Placental pericyte (primary cell): ENCODE measurements around the gene ARID3A. TPM values are rescaled to one million over a fixed set of nuclear protein-coding genes. Genes with fewer than 3 reads are reported as not detected.

Source experiments
- small RNA-seq: library from RNA; depleted of rRNA; stranded (forward); fragments of <200 nt; gene quantifications from one replicate; pipeline ENCODE3, GENCODE V24; 2012; ENCODE audit warnings: low replicate concordance
- total RNA-seq: library from RNA; depleted of rRNA; stranded (reverse); fragments of >200 nt; gene quantifications from 2 replicates; pipeline ENCODE4 v1.2.3, GENCODE V29; 2012

The ARID3A gene
- total RNA-seq: 83.9 and 112 TPM in 2 replicates

DNA sequence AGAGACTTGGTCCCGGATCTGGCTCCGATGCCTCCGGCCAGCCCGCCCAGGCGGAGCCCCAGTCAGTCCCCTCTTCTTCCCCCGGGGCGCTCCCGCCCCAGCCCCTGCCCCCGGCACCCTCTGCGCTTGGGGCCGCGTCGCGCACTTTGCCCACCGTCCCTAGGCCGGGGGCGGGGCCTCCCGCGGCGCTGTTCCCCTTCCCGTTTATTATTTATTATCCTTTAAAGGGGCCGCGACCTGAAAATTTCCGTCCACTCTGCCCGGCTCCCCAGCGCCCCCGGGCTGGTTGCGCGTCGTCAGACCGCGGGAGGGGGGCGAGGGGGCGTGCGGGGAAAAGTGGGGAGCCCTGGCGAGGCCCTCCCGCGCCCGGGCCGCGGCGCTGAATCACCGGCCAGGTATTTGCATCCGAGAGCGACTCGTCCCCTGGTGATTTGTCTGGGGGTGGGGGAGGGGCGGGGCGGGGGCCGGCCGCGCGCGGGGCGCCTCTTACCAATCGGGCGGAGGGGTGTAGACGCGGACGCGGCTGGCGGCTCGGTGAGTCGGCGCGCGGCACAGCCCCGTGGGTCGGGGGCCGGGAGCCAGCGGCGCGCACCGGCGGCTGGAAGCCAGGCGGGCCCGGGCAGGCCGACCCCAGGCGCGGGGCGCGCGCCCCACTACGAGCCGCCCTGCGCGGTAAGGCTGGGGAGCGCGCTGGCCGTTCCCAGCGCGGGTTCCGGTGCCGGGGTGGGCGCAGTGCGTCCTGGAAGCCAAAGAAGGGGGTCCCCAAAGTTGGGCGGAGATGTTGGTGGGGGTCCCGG is at the start of gene ARID3A:
TSS of gene ARID3A (plus strand) at position 510 of the 797 bp plus-strand sequence. CDS start 3,494 bp downstream, outside the sequence.

DNA sequence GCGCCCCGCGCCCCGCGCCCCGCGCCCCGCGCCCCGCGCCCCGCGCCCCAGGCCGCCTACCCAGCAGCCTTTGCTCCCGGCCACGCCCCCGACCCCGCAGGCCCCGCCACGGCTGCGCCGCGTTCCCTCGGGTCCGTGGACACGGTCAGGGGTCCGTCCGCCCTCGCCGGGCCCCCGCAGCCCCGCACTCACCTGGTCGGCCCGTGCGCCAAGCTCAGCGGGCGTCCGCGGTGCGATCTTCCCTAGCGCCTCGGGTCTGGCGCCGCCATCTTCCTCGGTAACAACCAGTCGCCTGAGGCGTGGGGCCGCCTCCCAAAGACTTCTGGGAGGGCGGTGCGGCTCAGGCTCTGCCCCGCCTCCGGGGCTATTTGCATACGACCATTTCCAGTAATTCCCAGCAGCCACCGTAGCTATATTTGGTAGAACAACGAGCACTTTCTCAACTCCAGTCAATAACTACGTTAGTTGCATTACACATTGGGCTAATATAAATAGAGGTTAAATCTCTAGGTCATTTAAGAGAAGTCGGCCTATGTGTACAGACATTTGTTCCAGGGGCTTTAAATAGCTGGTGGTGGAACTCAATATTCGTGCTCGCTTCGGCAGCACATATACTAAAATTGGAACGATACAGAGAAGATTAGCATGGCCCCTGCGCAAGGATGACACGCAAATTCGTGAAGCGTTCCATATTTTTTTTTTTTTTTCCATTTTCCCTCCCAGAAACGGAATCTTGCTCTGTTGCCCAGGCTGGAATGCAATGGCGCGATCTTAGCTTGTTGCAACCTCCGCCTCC is 32.7 kb upstream of the ARID3A start, which contains the start of the genes MED16 and RNU6-9:
TSS of gene MED16 (minus strand) at position 294 of the 796 bp plus-strand sequence. CDS start 2,056 bp downstream, outside the sequence.
TSS of gene RNU6-9 (plus strand) at position 591 of the 796 bp plus-strand sequence.

GRCh38 chr19:913080-913748 is 12.6 kb upstream of the ARID3A start, which contains the start of gene R3HDM4:
Gene R3HDM4 (minus strand): TSS chr19:913219. CDS start chr19:913157, 62 bp downstream.

DNA sequence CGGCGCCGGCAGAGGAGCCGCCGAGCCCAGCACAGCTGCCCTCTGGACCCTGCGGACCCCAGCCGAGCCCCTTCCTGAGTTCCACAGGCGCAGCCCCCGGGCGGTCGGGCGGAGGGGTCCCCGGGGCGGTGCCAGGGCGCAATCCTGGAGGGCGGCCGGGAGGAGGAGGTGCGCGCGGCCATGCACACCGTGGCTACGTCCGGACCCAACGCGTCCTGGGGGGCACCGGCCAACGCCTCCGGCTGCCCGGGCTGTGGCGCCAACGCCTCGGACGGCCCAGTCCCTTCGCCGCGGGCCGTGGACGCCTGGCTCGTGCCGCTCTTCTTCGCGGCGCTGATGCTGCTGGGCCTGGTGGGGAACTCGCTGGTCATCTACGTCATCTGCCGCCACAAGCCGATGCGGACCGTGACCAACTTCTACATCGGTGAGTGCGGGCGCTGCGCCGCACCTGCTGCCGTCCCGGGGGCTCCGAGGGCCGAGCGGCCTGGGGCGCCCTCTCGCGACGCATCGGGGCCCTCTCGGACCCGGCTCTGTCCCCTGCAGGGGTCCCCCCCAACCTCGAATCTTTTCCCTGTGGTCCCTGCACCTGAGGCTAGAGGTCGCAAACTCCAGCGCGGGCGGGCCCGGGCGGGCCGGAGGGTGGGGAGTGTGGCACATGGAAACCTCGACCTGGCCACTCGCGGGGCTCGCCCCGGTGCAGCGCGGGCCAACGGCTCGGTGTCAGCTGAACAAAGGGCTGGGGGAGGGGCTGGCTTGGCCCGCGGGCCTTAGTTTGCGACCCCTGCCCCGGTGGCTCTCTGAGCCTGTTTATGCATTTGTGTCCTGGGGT is 8.3 kb upstream of the ARID3A start, which contains the start of gene KISS1R:
TSS of gene KISS1R (plus strand) at position 11 of the 829 bp plus-strand sequence. CDS start at position 181, 170 bp downstream.

DNA sequence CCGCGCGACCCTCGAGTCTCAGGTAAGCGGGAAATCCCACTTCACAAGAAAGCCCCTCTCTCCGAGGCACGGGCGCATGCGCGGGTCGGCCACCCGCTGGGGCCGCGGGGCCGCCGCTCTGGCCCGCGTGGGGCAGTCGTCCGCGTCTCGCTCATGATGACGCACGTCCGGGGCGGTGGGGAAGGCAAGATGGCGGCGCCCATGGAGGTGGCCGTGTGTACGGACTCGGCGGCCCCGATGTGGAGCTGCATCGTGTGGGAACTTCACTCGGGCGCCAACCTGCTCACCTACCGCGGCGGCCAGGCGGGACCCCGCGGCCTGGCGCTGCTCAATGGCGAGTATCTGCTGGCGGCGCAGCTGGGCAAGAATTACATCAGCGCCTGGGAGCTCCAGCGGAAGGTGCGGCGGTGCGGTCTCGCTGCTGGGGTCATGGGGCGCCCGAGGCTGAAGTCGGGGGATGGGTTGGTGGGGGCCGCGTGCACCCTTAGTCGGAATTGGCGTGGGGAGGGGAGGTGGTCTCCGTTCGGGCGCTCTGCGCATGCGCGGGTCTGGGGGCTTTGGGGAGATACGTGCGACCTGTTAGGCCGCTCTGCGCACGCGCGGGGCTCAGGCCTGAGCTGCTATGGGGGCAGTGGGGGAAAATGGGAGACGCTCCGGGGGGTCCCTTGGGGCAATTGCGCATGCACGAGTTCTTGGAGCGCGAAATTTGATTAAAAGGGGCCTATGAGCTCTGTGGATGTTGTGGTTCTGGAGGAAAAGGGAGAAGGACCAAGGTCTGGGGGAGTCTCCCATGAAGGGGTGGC is 58.5 kb downstream of the ARID3A start, which contains the start of gene WDR18:
TSS of gene WDR18 (plus strand) at position 181 of the 803 bp plus-strand sequence. CDS start at position 190, 9 bp downstream.

DNA sequence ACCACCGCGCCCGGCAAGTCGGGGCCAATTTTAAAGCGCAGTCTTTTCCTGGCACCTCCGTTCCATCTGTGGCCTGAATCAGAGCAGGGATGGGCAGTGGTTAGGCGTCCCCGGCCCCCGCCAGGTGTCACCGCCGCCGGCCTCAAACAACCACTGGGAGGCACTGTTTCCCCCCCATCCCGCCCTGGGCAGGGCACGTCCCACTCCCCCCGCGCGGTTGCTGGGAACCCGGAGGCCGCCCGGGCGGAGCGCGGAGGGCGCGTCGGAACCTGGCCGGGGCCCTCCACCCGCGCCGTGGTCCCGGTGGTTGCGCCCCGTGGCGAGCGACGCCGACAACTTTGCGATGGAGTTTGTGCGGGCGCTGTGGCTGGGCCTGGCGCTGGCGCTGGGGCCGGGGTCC is 74.3 kb downstream of the ARID3A start, which contains the start of gene GRIN3B:
TSS of gene GRIN3B (plus strand) at position 325 of the 400 bp plus-strand sequence. CDS start at position 344, 19 bp downstream.

GRCh38 chr19:1020868-1021425 is 95.1 kb downstream of the ARID3A start, which contains the start of gene TMEM259:
Gene TMEM259 (minus strand): TSS chr19:1021123. CDS start chr19:1020996, 127 bp downstream.

Small RNAs within 50 kb of the gene (small RNA-seq; reads per million reads assigned to genes)
- gene RNU6-2 (5.6 reads per million, percentile 89 among the genes with 10 or more reads in this experiment), gene RNU6-9 (3.1 reads per million, percentile 79 among the genes with 10 or more reads in this experiment)

Other genes starting within 250 kb of the ARID3A start
- 98.0 and 117 TPM in 2 replicates for gene FSTL3, start 249.6 kb upstream of the ARID3A start, total RNA-seq
- not detected in 2 replicates for gene PRSS57, start 230.6 kb upstream of the ARID3A start, total RNA-seq
- gene PALM, start 217.1 kb upstream of the ARID3A start, total RNA-seq: 0.72 and 8.5 TPM in 2 replicates
- gene MISP, start 174.9 kb upstream of the ARID3A start, total RNA-seq: 0.14 and 0.22 TPM in 2 replicates
- 117 and 262 TPM in 2 replicates for gene PTBP1, start 128.6 kb upstream of the ARID3A start, total RNA-seq
- 0.22 TPM in 1 of 2 replicates, not detected in the other for gene PLPPR3, start 104.1 kb upstream of the ARID3A start, total RNA-seq
- gene AZU1, start 98.2 kb upstream of the ARID3A start, total RNA-seq: not detected in 2 replicates
- not detected in 2 replicates for gene PRTN3, start 85.0 kb upstream of the ARID3A start, total RNA-seq
- gene ELANE, start 73.7 kb upstream of the ARID3A start, total RNA-seq: not detected in 2 replicates
- 2.4 and 62.4 TPM in 2 replicates for gene CFD, start 66.4 kb upstream of the ARID3A start, total RNA-seq
- gene MED16, start 32.8 kb upstream of the ARID3A start, total RNA-seq: 45.8 and 58.6 TPM in 2 replicates
- gene RNU6-9, start 32.6 kb upstream of the ARID3A start, total RNA-seq: not detected in 2 replicates
- 32.2 and 41.9 TPM in 2 replicates for gene R3HDM4, start 12.8 kb upstream of the ARID3A start, total RNA-seq
- gene KISS1R, start 8.7 kb upstream of the ARID3A start, total RNA-seq: 0.14 TPM in 1 of 2 replicates, not detected in the other
- gene WDR18, start 58.3 kb downstream of the ARID3A start, total RNA-seq: 55.7 and 58.2 TPM in 2 replicates
- gene GRIN3B, start 74.4 kb downstream of the ARID3A start, total RNA-seq: 0.14 and 0.66 TPM in 2 replicates
- gene TMEM259, start 95.1 kb downstream of the ARID3A start, total RNA-seq: 119 and 132 TPM in 2 replicates
- gene RNU6-2, start 95.5 kb downstream of the ARID3A start, total RNA-seq: not detected in 2 replicates
- gene CNN2, start 100.6 kb downstream of the ARID3A start, total RNA-seq: 541 and 553 TPM in 2 replicates
- gene ABCA7, start 114.1 kb downstream of the ARID3A start, total RNA-seq: 18.0 and 19.0 TPM in 2 replicates
- 1.7 and 3.5 TPM in 2 replicates for gene ARHGAP45, start 141.1 kb downstream of the ARID3A start, total RNA-seq
- gene POLR2E, start 169.3 kb downstream of the ARID3A start, total RNA-seq: 111 and 123 TPM in 2 replicates
- gene GPX4, start 178.0 kb downstream of the ARID3A start, total RNA-seq: 150 and 588 TPM in 2 replicates
- 58.4 and 77.7 TPM in 2 replicates for gene SBNO2, start 248.2 kb downstream of the ARID3A start, total RNA-seq